ENCODE measurements around the gene ASS1. TPM values are rescaled to one million over a fixed set of nuclear protein-coding genes. Genes with fewer than 3 reads are reported as not detected.

ASS1 gene
- total and polyA plus RNA-seq, 2 donors (not counting 1 experiment from before 2014, with no cell fraction given): 44.7 to 223 TPM

GRCh38 chr9:130477564-130477963, 32.8 kb downstream of the ASS1 start:
- no peaks in the 10 kb centered on the region for H3K4me1 ChIP-seq (ENCODE audit: control insufficient read depth, extremely low read depth, insufficient read depth, low read length)
- no peaks in the 10 kb centered on the region for H3K27me3 ChIP-seq (ENCODE audit: control insufficient read depth, insufficient read depth, low read length)
- H3K9ac ChIP-seq (ENCODE audit: insufficient read depth, low read length): no peak overlapping the region

GRCh38 chr9:130478152-130478551, 33.4 kb downstream of the ASS1 start:
- H3K27me3 ChIP-seq (ENCODE audit: control insufficient read depth, insufficient read depth, low read length): no peaks in the 10 kb centered on the region
- no peaks in the 10 kb centered on the region for H4K20me1 ChIP-seq (ENCODE audit: control insufficient read depth, extremely low read depth, insufficient read depth, low read length)

More at GRCh38 chr9:130477564-130477963, 32.8 kb downstream of the ASS1 start:
- no peak overlapping the region for H3K27ac ChIP-seq (ENCODE audit: insufficient read depth, low read length)
- H4K20me1 ChIP-seq (ENCODE audit: control insufficient read depth, extremely low read depth, insufficient read depth, low read length): no peaks in the 10 kb centered on the region
- no peak overlapping the region for H2AFZ ChIP-seq (ENCODE audit: low read length)
- TF ChIP-seq EZH2 (IDR thresholded peaks at IDR 0.05; ENCODE audit: low read length, missing control alignments): no peak
- no peak for TF ChIP-seq CTCF (conservative IDR thresholded peaks at IDR 0.05 in 1 of 2, IDR thresholded peaks at IDR 0.05 in 1 of 2; ENCODE audit: low read depth in 1 of 2, low read length in 2 of 2)
- no peak overlapping the region for H3K4me2 ChIP-seq (ENCODE audit: extremely low read depth, insufficient read depth, low read length)
- H3K4me3 ChIP-seq (replicated peaks in 1 of 4; ENCODE audit: control extremely low read depth in 1 of 4, insufficient read depth in 1 of 4, low read depth in 3 of 4, low read length in 4 of 4): no peak overlapping the region
- no peaks in the 10 kb centered on the region for H3K9me3 ChIP-seq (ENCODE audit: control insufficient read depth, insufficient read depth, low read depth, low read length)
- H3K36me3 ChIP-seq (ENCODE audit: control insufficient read depth, insufficient read depth, low read length): no peaks in the 10 kb centered on the region
- DNase-seq (ENCODE audit: low read depth in 2 of 2): no peak
- no peaks in the 10 kb centered on the region for H3K79me2 ChIP-seq (ENCODE audit: control insufficient read depth, insufficient read depth, low read length)

More at GRCh38 chr9:130478152-130478551, 33.4 kb downstream of the ASS1 start:
- DNase-seq (ENCODE audit: low read depth in 2 of 2): no peak
- H3K79me2 ChIP-seq (ENCODE audit: control insufficient read depth, insufficient read depth, low read length): no peaks in the 10 kb centered on the region
- TF ChIP-seq EZH2 (IDR thresholded peaks at IDR 0.05; ENCODE audit: low read length, missing control alignments) (no peak), CTCF (conservative IDR thresholded peaks at IDR 0.05 in 1 of 2, IDR thresholded peaks at IDR 0.05 in 1 of 2; ENCODE audit: low read depth in 1 of 2, low read length in 2 of 2) (no peak)
- H2AFZ ChIP-seq (ENCODE audit: low read length): no peak overlapping the region
- H3K27ac ChIP-seq (ENCODE audit: insufficient read depth, low read length): no peak overlapping the region
- no peak overlapping the region for H3K4me2 ChIP-seq (ENCODE audit: extremely low read depth, insufficient read depth, low read length)
- no peaks in the 10 kb centered on the region for H3K36me3 ChIP-seq (ENCODE audit: control insufficient read depth, insufficient read depth, low read length)
- no peaks in the 10 kb centered on the region for H3K9me3 ChIP-seq (ENCODE audit: control insufficient read depth, insufficient read depth, low read depth, low read length)
- H3K4me3 ChIP-seq (replicated peaks in 1 of 4; ENCODE audit: control extremely low read depth in 1 of 4, insufficient read depth in 1 of 4, low read depth in 3 of 4, low read length in 4 of 4): no peak overlapping the region
- no peaks in the 10 kb centered on the region for H3K4me1 ChIP-seq (ENCODE audit: control insufficient read depth, extremely low read depth, insufficient read depth, low read length)
- H3K9ac ChIP-seq (ENCODE audit: insufficient read depth, low read length): no peak overlapping the region

All from fibroblast of lung (primary cell).